Measurements from ENCODE around the gene LRFN5. TPM values are rescaled to one million over a fixed set of nuclear protein-coding genes. Genes with fewer than 3 reads are reported as not detected.
"Not testable (repeated sequence)": the region's sequence is repeated elsewhere in the genome, so short reads cannot be mapped to it uniquely, and the experiment has no call there.

Gene LRFN5
- 8.7 and 8.8 TPM in 2 replicates for total RNA-seq
- 1.8 and 3.3 TPM in 2 replicates for polyA plus RNA-seq

GRCh38 chr14:41606532-41607303, at the start of gene LRFN5:
LRFN5 (plus strand) TSS chr14:41606876.
- no peaks in the 10 kb centered on the region for H3K36me3 ChIP-seq (replicated peaks; ENCODE audit: insufficient read depth, low read depth)
- H3K27ac ChIP-seq = peak within 1 kb of the TSS; percentile 89
- H3K9me3 ChIP-seq (ENCODE audit: low read depth) = no peaks in the 10 kb centered on the region
- peaks cover 40% of the 10 kb centered on the region for H3K27me3 ChIP-seq
- peak within 1 kb of the TSS; percentile 97 for H2AFZ ChIP-seq
- WGBS (ENCODE audit: low lambda C conversion rate, missing lambda C conversion rate) = 1% methylated on average over 72 of the region's 76 CpGs
- H3K9me2 ChIP-seq (replicated peaks; ENCODE audit: insufficient read depth) = no peaks in the 10 kb centered on the region
- H3K79me2 ChIP-seq = peaks cover 23% of the 10 kb centered on the region
- peak; percentile 67 for DNase-seq (ENCODE audit: low spot score)
- H3K4me3 ChIP-seq = peak within 1 kb of the TSS; percentile 93
- H3K4me2 ChIP-seq = peak within 1 kb of the TSS; percentile 92
- TF ChIP-seq EZH2 (IDR thresholded peaks at IDR 0.05; ENCODE audit: borderline replicate concordance) (no peak), CTCF (IDR thresholded peaks at IDR 0.05; ENCODE audit: poor library complexity) (no peak), EZH2phosphoT487 (IDR thresholded peaks at IDR 0.05; ENCODE audit: low read depth, severe bottlenecking, unreplicated experiment) (no peak)
- no peaks in the 10 kb centered on the region for H4K20me1 ChIP-seq (ENCODE audit: insufficient read depth, poor library complexity, severe bottlenecking)
- H3K4me1 ChIP-seq (ENCODE audit: insufficient read depth) = no peaks in the 10 kb centered on the region

- H3K9me3 ChIP-seq (ENCODE audit: low read depth) = no peaks in the 10 kb centered on the region
- no peaks in the 10 kb centered on the region for H3K9me2 ChIP-seq (replicated peaks; ENCODE audit: insufficient read depth)
- H4K20me1 ChIP-seq (ENCODE audit: insufficient read depth, poor library complexity, severe bottlenecking) = no peaks in the 10 kb centered on the region
- no peaks in the 10 kb centered on the region for H3K36me3 ChIP-seq (replicated peaks; ENCODE audit: insufficient read depth, low read depth)
- no peak overlapping the region for H3K4me3 ChIP-seq
- H3K27ac ChIP-seq = no peak overlapping the region
- no peak overlapping the region for H3K4me2 ChIP-seq
- TF ChIP-seq CTCF (IDR thresholded peaks at IDR 0.05; ENCODE audit: poor library complexity) (no peak), EZH2 (IDR thresholded peaks at IDR 0.05; ENCODE audit: borderline replicate concordance) (no peak), EZH2phosphoT487 (IDR thresholded peaks at IDR 0.05; ENCODE audit: low read depth, severe bottlenecking, unreplicated experiment) (no peak)
- H3K27me3 ChIP-seq = no peaks in the 10 kb centered on the region
- no peaks in the 10 kb centered on the region for H3K79me2 ChIP-seq
- DNase-seq (ENCODE audit: low spot score) = no peak
- H3K4me1 ChIP-seq (ENCODE audit: insufficient read depth) = no peaks in the 10 kb centered on the region
- no peak overlapping the region for H2AFZ ChIP-seq
Measured at GRCh38 chr14:41558490-41558889, 48.2 kb upstream of the LRFN5 start.

- H3K9me2 ChIP-seq (replicated peaks; ENCODE audit: insufficient read depth); DNase-seq (ENCODE audit: low spot score); H3K36me3 ChIP-seq (replicated peaks; ENCODE audit: insufficient read depth, low read depth); H3K4me1 ChIP-seq (ENCODE audit: insufficient read depth); H3K9me3 ChIP-seq (ENCODE audit: low read depth); H4K20me1 ChIP-seq (ENCODE audit: insufficient read depth, poor library complexity, severe bottlenecking); H3K27ac ChIP-seq; H3K4me3 ChIP-seq; H3K27me3 ChIP-seq; H2AFZ ChIP-seq; H3K79me2 ChIP-seq; H3K4me2 ChIP-seq: not testable (repeated sequence)
- 91% methylated on average over 2 of the region's 3 CpGs for WGBS (ENCODE audit: low lambda C conversion rate, missing lambda C conversion rate)
Measured at GRCh38 chr14:41566864-41567263, 39.8 kb upstream of the LRFN5 start.

GRCh38 chr14:41568979-41569378, 37.7 kb upstream of the LRFN5 start:
- no peak overlapping the region for H3K4me2 ChIP-seq
- no peak overlapping the region for H3K4me3 ChIP-seq
- no peaks in the 10 kb centered on the region for H3K27me3 ChIP-seq
- WGBS (ENCODE audit: low lambda C conversion rate, missing lambda C conversion rate) = 96% methylated on average over 2 of the region's 2 CpGs
- H3K79me2 ChIP-seq = no peaks in the 10 kb centered on the region
- H2AFZ ChIP-seq = no peak overlapping the region
- H4K20me1 ChIP-seq (ENCODE audit: insufficient read depth, poor library complexity, severe bottlenecking) = no peaks in the 10 kb centered on the region
- H3K36me3 ChIP-seq (replicated peaks; ENCODE audit: insufficient read depth, low read depth) = no peaks in the 10 kb centered on the region
- no peak overlapping the region for H3K27ac ChIP-seq
- no peaks in the 10 kb centered on the region for H3K9me3 ChIP-seq (ENCODE audit: low read depth)
- DNase-seq (ENCODE audit: low spot score) = no peak
- no peaks in the 10 kb centered on the region for H3K9me2 ChIP-seq (replicated peaks; ENCODE audit: insufficient read depth)
- no peaks in the 10 kb centered on the region for H3K4me1 ChIP-seq (ENCODE audit: insufficient read depth)
- TF ChIP-seq EZH2phosphoT487 (IDR thresholded peaks at IDR 0.05; ENCODE audit: low read depth, severe bottlenecking, unreplicated experiment) (no peak), CTCF (IDR thresholded peaks at IDR 0.05; ENCODE audit: poor library complexity) (no peak), EZH2 (IDR thresholded peaks at IDR 0.05; ENCODE audit: borderline replicate concordance) (no peak)

All from hepatocyte (in vitro differentiated cells).